ENCODE data around the gene LTA. TPM values are rescaled to one million over a fixed set of nuclear protein-coding genes. Genes with fewer than 3 reads are reported as not detected.

The LTA gene
- total RNA-seq, 1 experiment from 2014 or later, result 0.72 TPM

GRCh38 chr6:31541059-31541657 lies 30.9 kb upstream of the LTA start:
- Histone ChIP-seq H3K27ac (ENCODE audit: low read length) (peak overlapping the region; percentile 97), H3K9me3 (ENCODE audit: control insufficient read depth, insufficient read depth, low read depth, low read length) (no peaks in the 10 kb centered on the region), H3K27me3 (ENCODE audit: control insufficient read depth, insufficient read depth, low read length) (no peaks in the 10 kb centered on the region), H3K4me1 (ENCODE audit: control insufficient read depth, insufficient read depth, low read length) (peaks cover 19% of the 10 kb centered on the region), H3K4me3 (ENCODE audit: low read depth in 2 of 2, low read length in 2 of 2) (peak overlapping the region; percentile 54 to 98), H3K36me3 (ENCODE audit: control insufficient read depth, insufficient read depth, low read length) (peaks cover 24% of the 10 kb centered on the region)
- TF ChIP-seq REST (IDR thresholded peaks at IDR 0.05; ENCODE audit: insufficient read depth in 1 of 2, low read depth in 2 of 2, low read length in 1 of 2), result no peak
- 0 out of 2 replicates have a peak, but pooled peaks have one; percentile 60 for TF ChIP-seq SIN3A (IDR thresholded peaks at IDR 0.05; ENCODE audit: borderline replicate concordance, insufficient read depth, low read depth, low read length)
- TF ChIP-seq POLR2AphosphoS5 (IDR thresholded peaks at IDR 0.05; ENCODE audit: low read depth, low read length), result no peak
- TF ChIP-seq CTCF (IDR thresholded peaks at IDR 0.05), result no peak
- ChIA-PET POLR2A (interaction anchor here (0.6 to 1.5 kb wide), 9 partner anchors 12 to 627 kb away, joined by 3 to 15 read pairs (median 3); partner anchors contain the start of gene NCR3), CTCF (interaction anchor here (0.6 kb wide), 1 partner anchor 61 kb away, joined by 3 read pairs; no protein-coding TSS in a partner anchor)
- ATAC-seq (peak; percentile 7), DNase-seq (ENCODE audit: low read depth, low spot score) (no peak)
- intact Hi-C loops (cut with micrococcal nuclease; ENCODE audit: unreplicated experiment), result loop anchor here (2.0 kb wide), 1 partner anchor 48 kb away; no protein-coding TSS in a partner anchor
- in situ Hi-C loops (cut with HindIII; ENCODE audit: low pct_unique_long_range_greater_than_20kb, low sequenced_read_pairs), result no loop called here
- BruUV-seq (replicated peaks), result TSS peak; percentile 85

- ChIA-PET CTCF (interaction anchor here (0.6 kb wide), 1 partner anchor 60 kb away, joined by 3 read pairs; no protein-coding TSS in a partner anchor), POLR2A (interaction anchor here (0.5 to 1.5 kb wide), 9 partner anchors 12 to 80 kb away, joined by 3 to 8 read pairs (median 4); partner anchors contain the start of gene NCR3)
- Histone ChIP-seq H3K27ac (ENCODE audit: low read length) (peak within 1 kb of the TSS; percentile 97), H3K9me3 (ENCODE audit: control insufficient read depth, insufficient read depth, low read depth, low read length) (no peaks in the 10 kb centered on the region), H3K4me1 (ENCODE audit: control insufficient read depth, insufficient read depth, low read length) (peaks cover 19% of the 10 kb centered on the region), H3K36me3 (ENCODE audit: control insufficient read depth, insufficient read depth, low read length) (peaks cover 18% of the 10 kb centered on the region), H3K27me3 (ENCODE audit: control insufficient read depth, insufficient read depth, low read length) (no peaks in the 10 kb centered on the region), H3K4me3 (ENCODE audit: low read depth in 2 of 2, low read length in 2 of 2) (peak within 1 kb of the TSS; percentile 54 to 98)
- DNase-seq (ENCODE audit: low read depth, low spot score), result peak; percentile 86
- TF ChIP-seq CTCF (IDR thresholded peaks at IDR 0.05) (no peak), TCF7L2 (IDR thresholded peaks at IDR 0.05; ENCODE audit: low read depth, low read length) (peak; percentile 39; the same call in 1 of the 2 replicates), REST (IDR thresholded peaks at IDR 0.05; ENCODE audit: insufficient read depth in 1 of 2, low read depth in 2 of 2, low read length in 1 of 2) (peak in 1 of 2 experiments; percentile 70; a peak in 2 of 4 replicates), POLR2AphosphoS5 (IDR thresholded peaks at IDR 0.05; ENCODE audit: low read depth, low read length) (peak; percentile 90)
- peak; percentile 91 for ATAC-seq
- in situ Hi-C loops (cut with HindIII; ENCODE audit: low pct_unique_long_range_greater_than_20kb, low sequenced_read_pairs), result no loop called here
- no TSS peak for BruUV-seq (replicated peaks)
- intact Hi-C loops (cut with micrococcal nuclease; ENCODE audit: unreplicated experiment), result loop anchor here (2.0 kb wide), 1 partner anchor 49 kb away; no protein-coding TSS in a partner anchor
Observed at GRCh38 chr6:31541658-31542521, 30.2 kb upstream of the LTA start, which contains the start of gene DDX39B. Gene DDX39B (minus strand): TSS chr6:31542003. CDS start chr6:31540532, 1,471 bp downstream.

Measured in Panc1 (cell line).